GM19239 (cell line): ENCODE measurements around the gene UBTD1.

Experiments used
- DNase-seq: peaks from one replicate; pipeline ENCODE4 v3.0.0; 2011; ENCODE audit warnings: low spot score; ENCODE audit not compliant: insufficient read length
- FAIRE-seq: peaks from 2 replicates; lab custom pipeline; 2011; peaks lifted over from hg19 to GRCh38; lab: Jason Lieb, UNC

The UBTD1 gene

GRCh38 chr10:97601268-97602215 lies 102.8 kb downstream of the UBTD1 start:
- no peak for DNase-seq
- no peak for FAIRE-seq

- FAIRE-seq (no peak), DNase-seq (no peak)
Measured at GRCh38 chr10:97607095-97607636, 108.4 kb downstream of the UBTD1 start.

DNA sequence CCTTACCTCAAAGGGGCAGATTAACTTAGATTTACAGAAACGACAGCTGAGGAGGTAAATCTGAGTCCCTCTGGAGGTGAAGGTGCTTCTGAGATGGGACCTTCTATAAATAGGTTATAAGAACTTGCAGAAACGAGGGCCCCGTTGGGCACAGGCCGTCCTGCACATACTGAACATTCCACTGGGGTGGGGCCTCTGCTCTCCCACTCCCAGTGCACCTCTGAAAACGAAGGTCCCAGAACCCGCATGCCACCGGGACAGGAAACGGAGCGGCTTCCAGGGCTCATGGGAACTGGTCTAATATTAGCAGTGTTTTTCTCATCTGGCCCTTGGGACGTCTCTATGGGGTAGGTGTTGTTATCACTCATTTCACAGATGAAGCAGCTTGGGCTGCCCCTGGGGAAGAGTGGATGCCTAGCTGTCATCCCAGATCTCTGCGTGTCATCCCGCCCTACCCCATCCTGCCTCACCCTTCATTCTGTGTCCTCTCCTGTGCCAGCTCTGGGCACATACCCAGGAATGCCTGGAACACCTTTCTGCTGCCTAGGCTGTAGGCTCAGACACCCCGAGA lies 110.4 kb downstream of the UBTD1 start:
- no peak for FAIRE-seq
- no peak for DNase-seq

GRCh38 chr10:97611473-97611872 lies 112.7 kb downstream of the UBTD1 start:
- DNase-seq = no peak
- FAIRE-seq = no peak

- DNase-seq (no peak), FAIRE-seq (no peak)
Measured at GRCh38 chr10:97612386-97612785, 113.7 kb downstream of the UBTD1 start.

DNA sequence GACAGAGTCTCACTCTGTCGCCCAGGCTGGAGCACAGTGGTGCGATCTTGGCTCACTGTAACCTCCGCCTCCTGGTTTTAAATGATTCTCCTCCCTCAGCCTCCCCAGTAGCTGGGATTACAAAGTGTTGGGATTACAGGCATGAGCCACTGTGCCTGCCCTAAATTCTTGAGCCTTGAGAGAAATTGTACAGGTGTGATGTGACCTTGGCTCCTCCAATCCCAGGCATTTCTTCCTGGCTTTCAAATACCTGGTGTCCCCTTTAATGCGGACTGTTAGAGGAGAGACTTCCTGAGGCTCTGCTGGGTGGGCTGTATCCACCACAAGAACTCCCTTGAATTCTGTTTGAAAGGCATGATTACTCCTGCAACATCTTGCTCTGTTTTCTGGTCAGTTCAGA lies 119.6 kb downstream of the UBTD1 start:
- DNase-seq (no peak), FAIRE-seq (no peak)

DNA sequence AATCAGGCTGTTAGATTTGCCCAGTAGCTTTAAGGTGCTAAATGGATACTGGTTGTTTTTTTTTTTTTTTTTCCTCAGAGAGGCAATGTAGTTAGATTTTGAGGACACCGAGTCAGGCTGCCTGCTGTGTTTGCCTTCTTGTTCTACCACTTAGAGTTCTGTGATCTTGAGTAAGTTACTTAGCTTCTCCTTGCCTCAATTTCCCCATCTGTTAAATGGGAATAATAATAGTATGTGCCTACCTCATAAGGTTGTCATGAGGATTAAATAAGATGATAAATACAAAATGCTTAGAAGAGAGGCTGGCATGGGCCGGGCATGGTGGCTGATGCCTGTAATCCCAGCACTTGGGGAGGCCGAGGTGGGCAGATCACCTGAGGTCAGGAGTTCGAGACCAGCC lies 120.0 kb downstream of the UBTD1 start:
- DNase-seq = no peak
- no peak for FAIRE-seq
